Endothelial cell of umbilical vein (primary cell): ENCODE measurements around the gene CDK18. TPM values are rescaled to one million over a fixed set of nuclear protein-coding genes. Genes with fewer than 3 reads are reported as not detected.

Experiments
- BruUV-seq: library from RNA; stranded (reverse); fragments of 400-500 nt; replicated peaks from 2 replicates; lab custom pipeline; 2021; lab: Mats Ljungman, UMichigan
- CTCF ChIA-PET: fragments of 300-600, 350-600 bp; sonication (Branson Sonifier 250); formaldehyde crosslinking; loops from one replicate; lab custom pipeline; 2021; ENCODE audit warnings: antibody characterized with exemption, inconsistent platforms; lab: Charles Lee
- POLR2A ChIA-PET: fragments of 300-600, 350-600 bp; sonication (Branson Sonifier 250); formaldehyde crosslinking; loops from one replicate; lab custom pipeline; 2021; ENCODE audit warnings: antibody characterized with exemption, inconsistent platforms; lab: Charles Lee
- DNase-seq: peaks from one replicate; pipeline ENCODE4 v3.0.0-alpha.2; 2011; ENCODE audit warnings: low read depth, low spot score
- FAIRE-seq: peaks from 2 replicates; lab custom pipeline; 2011; peaks lifted over from hg19 to GRCh38; lab: Jason Lieb, UNC
- H2AFZ ChIP-seq: 2 replicates; pipeline ENCODE4 v1.6.0; 2012; ENCODE audit warnings: low read depth, low read length, control low read depth, inconsistent platforms
- H3K27ac ChIP-seq: 2 replicates; pipeline ENCODE4 v1.5.1; 2011; ENCODE audit warnings: low read depth, mild to moderate bottlenecking, control low read depth, low read length, moderate library complexity; ENCODE audit not compliant: insufficient read depth
- H3K27me3 ChIP-seq, 2 experiments: 2 replicates each; pipeline versions ENCODE4 v1.6.0 to v1.6.1; 2011; ENCODE audit warnings: low read length in 2 of 2, mixed read lengths in 1 of 2; ENCODE audit not compliant: control insufficient read depth in 2 of 2, insufficient read depth in 2 of 2
- H3K36me3 ChIP-seq, 2 experiments: 2 replicates in 1 of 2; 3 replicates in 1 of 2; pipeline ENCODE4 v1.5.1; 2011; ENCODE audit warnings: low read length in 2 of 2, mild to moderate bottlenecking in 1 of 2, moderate library complexity in 1 of 2; ENCODE audit not compliant: control insufficient read depth in 2 of 2, insufficient read depth in 2 of 2; ENCODE audit errors: extremely low read depth in 1 of 2
- H3K4me1 ChIP-seq: 3 replicates; pipeline ENCODE4 v1.5.1; 2011; ENCODE audit warnings: mild to moderate bottlenecking, low read length; ENCODE audit not compliant: control insufficient read depth, insufficient read depth; ENCODE audit errors: extremely low read depth
- H3K4me2 ChIP-seq: 2 replicates; pipeline ENCODE4 v1.6.1; 2011; ENCODE audit warnings: low read length, control low read depth, mixed read lengths; ENCODE audit not compliant: insufficient read depth
- H3K4me3 ChIP-seq, 3 experiments: fragments of 200-600 bp in 1 of 3; sonication (generic), shearing (Covaris generic) in 1 of 3; replicated peaks in 1 of 3; 2 replicates each; pipeline ENCODE4 v1.5.1; 2011 to 2016; ENCODE audit warnings: control low read depth in 3 of 3, low read length in 3 of 3, mild to moderate bottlenecking in 2 of 3, inconsistent platforms in 1 of 3, low read depth in 1 of 3, moderate library complexity in 1 of 3; ENCODE audit not compliant: insufficient read depth in 1 of 3
- H3K79me2 ChIP-seq: 2 replicates; pipeline ENCODE4 v1.6.0; 2012; ENCODE audit warnings: low read length, inconsistent platforms; ENCODE audit not compliant: control insufficient read depth, insufficient read depth
- H3K9ac ChIP-seq: replicated peaks from 2 replicates; pipeline ENCODE3; 2011; ENCODE audit warnings: low read length, control low read depth; ENCODE audit not compliant: insufficient read depth; ENCODE audit errors: extremely low read depth
- H3K9me1 ChIP-seq: replicated peaks from 3 replicates; pipeline ENCODE4 v1.6.0; 2011; ENCODE audit warnings: mild to moderate bottlenecking, low read length; ENCODE audit not compliant: control insufficient read depth, insufficient read depth; ENCODE audit errors: extremely low read depth
- H3K9me3 ChIP-seq: replicated peaks from 2 replicates; pipeline ENCODE4 v1.5.1; 2012; ENCODE audit warnings: low read length, inconsistent platforms; ENCODE audit not compliant: control insufficient read depth, insufficient read depth
- H4K20me1 ChIP-seq: replicated peaks from 2 replicates; pipeline ENCODE3; 2011; ENCODE audit warnings: mild to moderate bottlenecking, low read length; ENCODE audit not compliant: control insufficient read depth, insufficient read depth; ENCODE audit errors: extremely low read depth
- EZH2 ChIP-seq: IDR thresholded peaks from 2 replicates; pipeline ENCODE4 v1.6.1; 2012; ENCODE audit warnings: borderline replicate concordance, low read depth, mild to moderate bottlenecking, moderate library complexity, low read length, inconsistent platforms; ENCODE audit not compliant: severe bottlenecking
- FOS ChIP-seq: IDR thresholded peaks from 2 replicates; pipeline ENCODE4 v1.6.1; 2011; ENCODE audit warnings: mild to moderate bottlenecking, low read length, moderate library complexity, borderline replicate concordance; ENCODE audit not compliant: insufficient read depth
- GATA2 ChIP-seq: IDR thresholded peaks from 2 replicates; pipeline ENCODE4 v1.7.0; 2011; ENCODE audit warnings: low read depth, mild to moderate bottlenecking, moderate library complexity, mixed read lengths, low read length; ENCODE audit not compliant: insufficient read length, insufficient read depth
- JUN ChIP-seq: IDR thresholded peaks from 2 replicates; pipeline ENCODE4 v1.6.1; 2011; ENCODE audit warnings: borderline replicate concordance, low read depth; ENCODE audit not compliant: insufficient read length, insufficient read depth
- MYC ChIP-seq: IDR thresholded peaks from one replicate; pipeline ENCODE4 v1.6.1; 2011; ENCODE audit warnings: mild to moderate bottlenecking, low read depth, low read length
- POLR2A ChIP-seq: IDR thresholded peaks from 2 replicates; pipeline ENCODE4 v1.6.1; 2012; ENCODE audit warnings: low read depth, mild to moderate bottlenecking, control low read depth, low read length
- POLR2AphosphoS5 ChIP-seq: IDR thresholded peaks from 2 replicates; pipeline ENCODE4 v1.6.1; 2012; ENCODE audit warnings: low read depth, mild to moderate bottlenecking, control low read depth, low read length, moderate library complexity; ENCODE audit not compliant: insufficient read depth
- dilution Hi-C: fragments of 300-500 bp; cut with MboI; formaldehyde crosslinking; loops from one replicate; pipeline ENCODE4 v1.15.0; 2019; ENCODE audit warnings: low sequenced_read_pairs; ENCODE audit not compliant: extremely low pct_ligation_motif_present
- intact Hi-C: fragments of 100-400 bp; cut with micrococcal nuclease; formaldehyde crosslinking; loops from one replicate; pipeline ENCODE4 v1.10.0; 2022
- polyA plus RNA-seq, 4 experiments: library from polyadenylated mRNA; depleted of rRNA in 3 of 4; stranded (reverse) in 3 of 4; unstranded in 1 of 4; fragments of >200 nt; gene quantifications; 2 replicates each; pipeline versions ENCODE4 v1.2.1 to v1.2.3, GENCODE V29; 2011 to 2012; ENCODE audit warnings: missing spikeins in 1 of 4
- total RNA-seq: library from RNA; stranded (reverse); gene quantifications from 2 replicates; pipeline ENCODE4 v1.2.3, GENCODE V29; 2021
- TF ChIP-seq, protein P1 (sequence below): IDR thresholded peaks from 2 replicates; pipeline ENCODE4 v1.6.1; 2011; ENCODE audit not compliant: insufficient read depth, insufficient read length
- TF ChIP-seq, protein P2 (sequence below), 2 donors: IDR thresholded peaks; 1 replicate in 1 of 2; 2 replicates in 1 of 2; pipeline ENCODE4 v1.5.1; 2011; ENCODE audit warnings: low read length in 2 of 2, mild to moderate bottlenecking in 2 of 2, moderate library complexity in 2 of 2, control low read depth in 1 of 2, inconsistent platforms in 1 of 2, low read depth in 1 of 2; ENCODE audit not compliant: insufficient read depth in 1 of 2; ENCODE audit errors: extremely low read depth in 1 of 2

CDK18 gene
- total and polyA plus RNA-seq, 2 donors (not counting 3 experiments of a cell fraction or from before 2014, with no cell fraction given) = 0.17 to 1.2 TPM

DNA sequence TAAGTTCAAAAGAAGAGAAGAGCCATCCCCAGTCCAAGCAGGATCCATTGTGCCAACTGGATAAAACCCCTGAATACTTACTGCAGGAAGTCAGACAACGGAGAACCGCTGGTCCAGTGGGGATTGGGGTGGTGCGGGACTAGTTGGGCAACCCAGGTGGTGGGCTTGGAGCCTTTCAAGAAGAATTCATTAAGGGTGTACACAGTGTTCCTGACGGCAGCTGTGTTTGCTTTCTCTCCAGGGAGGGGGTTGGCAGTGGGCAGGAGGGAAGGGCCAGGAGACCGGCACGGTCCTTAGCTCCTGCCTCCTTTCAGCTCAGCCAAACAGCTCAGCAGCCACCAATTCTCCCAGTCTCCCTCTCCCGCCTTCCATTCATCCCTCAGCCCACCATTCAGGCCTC is 7.1 kb upstream of the CDK18 start:
- H3K9me3 ChIP-seq = no peaks in the 10 kb centered on the region
- POLR2A ChIA-PET = no interaction called here
- no peak overlapping the region for H3K9ac ChIP-seq
- TF ChIP-seq GATA2 (no peak), FOS (no peak), POLR2A (no peak), EZH2 (no peak), POLR2AphosphoS5 (no peak), JUN (no peak), MYC (no peak)
- TF ChIP-seq, protein P1, sequence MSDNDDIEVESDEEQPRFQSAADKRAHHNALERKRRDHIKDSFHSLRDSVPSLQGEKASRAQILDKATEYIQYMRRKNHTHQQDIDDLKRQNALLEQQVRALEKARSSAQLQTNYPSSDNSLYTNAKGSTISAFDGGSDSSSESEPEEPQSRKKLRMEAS = no peak
- TF ChIP-seq, protein P2, sequence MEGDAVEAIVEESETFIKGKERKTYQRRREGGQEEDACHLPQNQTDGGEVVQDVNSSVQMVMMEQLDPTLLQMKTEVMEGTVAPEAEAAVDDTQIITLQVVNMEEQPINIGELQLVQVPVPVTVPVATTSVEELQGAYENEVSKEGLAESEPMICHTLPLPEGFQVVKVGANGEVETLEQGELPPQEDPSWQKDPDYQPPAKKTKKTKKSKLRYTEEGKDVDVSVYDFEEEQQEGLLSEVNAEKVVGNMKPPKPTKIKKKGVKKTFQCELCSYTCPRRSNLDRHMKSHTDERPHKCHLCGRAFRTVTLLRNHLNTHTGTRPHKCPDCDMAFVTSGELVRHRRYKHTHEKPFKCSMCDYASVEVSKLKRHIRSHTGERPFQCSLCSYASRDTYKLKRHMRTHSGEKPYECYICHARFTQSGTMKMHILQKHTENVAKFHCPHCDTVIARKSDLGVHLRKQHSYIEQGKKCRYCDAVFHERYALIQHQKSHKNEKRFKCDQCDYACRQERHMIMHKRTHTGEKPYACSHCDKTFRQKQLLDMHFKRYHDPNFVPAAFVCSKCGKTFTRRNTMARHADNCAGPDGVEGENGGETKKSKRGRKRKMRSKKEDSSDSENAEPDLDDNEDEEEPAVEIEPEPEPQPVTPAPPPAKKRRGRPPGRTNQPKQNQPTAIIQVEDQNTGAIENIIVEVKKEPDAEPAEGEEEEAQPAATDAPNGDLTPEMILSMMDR (IDR thresholded peaks at IDR 0.05; ENCODE audit: extremely low read depth in 1 of 2, insufficient read depth in 1 of 2, low read depth in 1 of 2, low read length in 2 of 2) = no peak
- no peak overlapping the region for H3K4me3 ChIP-seq
- no peaks in the 10 kb centered on the region for H3K79me2 ChIP-seq
- no peak for DNase-seq
- no peaks in the 10 kb centered on the region for H3K36me3 ChIP-seq
- H3K27ac ChIP-seq = no peak overlapping the region
- dilution Hi-C loops = no loop called here
- no peaks in the 10 kb centered on the region for H3K9me1 ChIP-seq
- no peaks in the 10 kb centered on the region for H4K20me1 ChIP-seq
- peaks cover 6 to 22% of the 10 kb centered on the region in 2 experiments for H3K27me3 ChIP-seq
- CTCF ChIA-PET = interaction anchor here (1.2 to 8.9 kb wide), 3 partner anchors 10 to 143 kb away, joined by 5 to 96 read pairs (median 5); no protein-coding TSS in a partner anchor
- no TSS peak for BruUV-seq
- no peaks in the 10 kb centered on the region for H3K4me1 ChIP-seq
- H2AFZ ChIP-seq = no peak overlapping the region
- no peak overlapping the region for H3K4me2 ChIP-seq
- intact Hi-C loops = no loop called here
- no peak for FAIRE-seq
